Endothelial cell of umbilical vein (primary cell): ENCODE data around the gene WBP2NL. TPM values are rescaled to one million over a fixed set of nuclear protein-coding genes. Genes with fewer than 3 reads are reported as not detected.

Experiments
- BruUV-seq: library from RNA; stranded (reverse); fragments of 400-500 nt; replicated peaks from 2 replicates; lab custom pipeline; 2021; lab: Mats Ljungman, UMichigan
- CTCF ChIA-PET: fragments of 300-600, 350-600 bp; sonication (Branson Sonifier 250); formaldehyde crosslinking; loops from one replicate; lab custom pipeline; 2021; ENCODE audit warnings: antibody characterized with exemption, inconsistent platforms; lab: Charles Lee
- POLR2A ChIA-PET: fragments of 300-600, 350-600 bp; sonication (Branson Sonifier 250); formaldehyde crosslinking; loops from one replicate; lab custom pipeline; 2021; ENCODE audit warnings: antibody characterized with exemption, inconsistent platforms; lab: Charles Lee
- DNase-seq: peaks from one replicate; pipeline ENCODE4 v3.0.0-alpha.2; 2011; ENCODE audit warnings: low read depth, low spot score
- FAIRE-seq: peaks from 2 replicates; lab custom pipeline; 2011; peaks lifted over from hg19 to GRCh38; lab: Jason Lieb, UNC
- H2AFZ ChIP-seq: 2 replicates; pipeline ENCODE4 v1.6.0; 2012; ENCODE audit warnings: low read depth, low read length, control low read depth, inconsistent platforms
- H3K27ac ChIP-seq: 2 replicates; pipeline ENCODE4 v1.5.1; 2011; ENCODE audit warnings: low read depth, mild to moderate bottlenecking, control low read depth, low read length, moderate library complexity; ENCODE audit not compliant: insufficient read depth
- H3K27me3 ChIP-seq, 2 experiments: 2 replicates each; pipeline versions ENCODE4 v1.6.0 to v1.6.1; 2011; ENCODE audit warnings: low read length in 2 of 2, mixed read lengths in 1 of 2; ENCODE audit not compliant: control insufficient read depth in 2 of 2, insufficient read depth in 2 of 2
- H3K36me3 ChIP-seq, 2 experiments: 2 replicates in 1 of 2; 3 replicates in 1 of 2; pipeline ENCODE4 v1.5.1; 2011; ENCODE audit warnings: low read length in 2 of 2, mild to moderate bottlenecking in 1 of 2, moderate library complexity in 1 of 2; ENCODE audit not compliant: control insufficient read depth in 2 of 2, insufficient read depth in 2 of 2; ENCODE audit errors: extremely low read depth in 1 of 2
- H3K4me1 ChIP-seq: 3 replicates; pipeline ENCODE4 v1.5.1; 2011; ENCODE audit warnings: mild to moderate bottlenecking, low read length; ENCODE audit not compliant: control insufficient read depth, insufficient read depth; ENCODE audit errors: extremely low read depth
- H3K4me2 ChIP-seq: 2 replicates; pipeline ENCODE4 v1.6.1; 2011; ENCODE audit warnings: low read length, control low read depth, mixed read lengths; ENCODE audit not compliant: insufficient read depth
- H3K4me3 ChIP-seq, 3 experiments: fragments of 200-600 bp in 1 of 3; sonication (generic), shearing (Covaris generic) in 1 of 3; replicated peaks in 1 of 3; 2 replicates each; pipeline ENCODE4 v1.5.1; 2011 to 2016; ENCODE audit warnings: control low read depth in 3 of 3, low read length in 3 of 3, mild to moderate bottlenecking in 2 of 3, inconsistent platforms in 1 of 3, low read depth in 1 of 3, moderate library complexity in 1 of 3; ENCODE audit not compliant: insufficient read depth in 1 of 3
- H3K79me2 ChIP-seq: 2 replicates; pipeline ENCODE4 v1.6.0; 2012; ENCODE audit warnings: low read length, inconsistent platforms; ENCODE audit not compliant: control insufficient read depth, insufficient read depth
- H3K9ac ChIP-seq: replicated peaks from 2 replicates; pipeline ENCODE3; 2011; ENCODE audit warnings: low read length, control low read depth; ENCODE audit not compliant: insufficient read depth; ENCODE audit errors: extremely low read depth
- H3K9me1 ChIP-seq: replicated peaks from 3 replicates; pipeline ENCODE4 v1.6.0; 2011; ENCODE audit warnings: mild to moderate bottlenecking, low read length; ENCODE audit not compliant: control insufficient read depth, insufficient read depth; ENCODE audit errors: extremely low read depth
- H3K9me3 ChIP-seq: replicated peaks from 2 replicates; pipeline ENCODE4 v1.5.1; 2012; ENCODE audit warnings: low read length, inconsistent platforms; ENCODE audit not compliant: control insufficient read depth, insufficient read depth
- H4K20me1 ChIP-seq: replicated peaks from 2 replicates; pipeline ENCODE3; 2011; ENCODE audit warnings: mild to moderate bottlenecking, low read length; ENCODE audit not compliant: control insufficient read depth, insufficient read depth; ENCODE audit errors: extremely low read depth
- EZH2 ChIP-seq: IDR thresholded peaks from 2 replicates; pipeline ENCODE4 v1.6.1; 2012; ENCODE audit warnings: borderline replicate concordance, low read depth, mild to moderate bottlenecking, moderate library complexity, low read length, inconsistent platforms; ENCODE audit not compliant: severe bottlenecking
- FOS ChIP-seq: IDR thresholded peaks from 2 replicates; pipeline ENCODE4 v1.6.1; 2011; ENCODE audit warnings: mild to moderate bottlenecking, low read length, moderate library complexity, borderline replicate concordance; ENCODE audit not compliant: insufficient read depth
- GATA2 ChIP-seq: IDR thresholded peaks from 2 replicates; pipeline ENCODE4 v1.7.0; 2011; ENCODE audit warnings: low read depth, mild to moderate bottlenecking, moderate library complexity, mixed read lengths, low read length; ENCODE audit not compliant: insufficient read length, insufficient read depth
- JUN ChIP-seq: IDR thresholded peaks from 2 replicates; pipeline ENCODE4 v1.6.1; 2011; ENCODE audit warnings: borderline replicate concordance, low read depth; ENCODE audit not compliant: insufficient read length, insufficient read depth
- MAX ChIP-seq: IDR thresholded peaks from 2 replicates; pipeline ENCODE4 v1.6.1; 2011; ENCODE audit not compliant: insufficient read depth, insufficient read length
- MYC ChIP-seq: IDR thresholded peaks from one replicate; pipeline ENCODE4 v1.6.1; 2011; ENCODE audit warnings: mild to moderate bottlenecking, low read depth, low read length
- POLR2A ChIP-seq: IDR thresholded peaks from 2 replicates; pipeline ENCODE4 v1.6.1; 2012; ENCODE audit warnings: low read depth, mild to moderate bottlenecking, control low read depth, low read length
- POLR2AphosphoS5 ChIP-seq: IDR thresholded peaks from 2 replicates; pipeline ENCODE4 v1.6.1; 2012; ENCODE audit warnings: low read depth, mild to moderate bottlenecking, control low read depth, low read length, moderate library complexity; ENCODE audit not compliant: insufficient read depth
- dilution Hi-C: fragments of 300-500 bp; cut with MboI; formaldehyde crosslinking; loops from one replicate; pipeline ENCODE4 v1.15.0; 2019; ENCODE audit warnings: low sequenced_read_pairs; ENCODE audit not compliant: extremely low pct_ligation_motif_present
- intact Hi-C: fragments of 100-400 bp; cut with micrococcal nuclease; formaldehyde crosslinking; loops from one replicate; pipeline ENCODE4 v1.10.0; 2022
- polyA plus RNA-seq, 4 experiments: library from polyadenylated mRNA; depleted of rRNA in 3 of 4; stranded (reverse) in 3 of 4; unstranded in 1 of 4; fragments of >200 nt; gene quantifications; 2 replicates each; pipeline versions ENCODE4 v1.2.1 to v1.2.3, GENCODE V29; 2011 to 2012; ENCODE audit warnings: missing spikeins in 1 of 4
- total RNA-seq: library from RNA; stranded (reverse); gene quantifications from 2 replicates; pipeline ENCODE4 v1.2.3, GENCODE V29; 2021
- TF ChIP-seq, protein P1 (sequence below), 2 donors: IDR thresholded peaks; 1 replicate in 1 of 2; 2 replicates in 1 of 2; pipeline ENCODE4 v1.5.1; 2011; ENCODE audit warnings: low read length in 2 of 2, mild to moderate bottlenecking in 2 of 2, moderate library complexity in 2 of 2, control low read depth in 1 of 2, inconsistent platforms in 1 of 2, low read depth in 1 of 2; ENCODE audit not compliant: insufficient read depth in 1 of 2; ENCODE audit errors: extremely low read depth in 1 of 2

Gene WBP2NL
- total and polyA plus RNA-seq, 2 donors (not counting 3 experiments of a cell fraction or from before 2014, with no cell fraction given), result 0.08 to 0.27 TPM

DNA sequence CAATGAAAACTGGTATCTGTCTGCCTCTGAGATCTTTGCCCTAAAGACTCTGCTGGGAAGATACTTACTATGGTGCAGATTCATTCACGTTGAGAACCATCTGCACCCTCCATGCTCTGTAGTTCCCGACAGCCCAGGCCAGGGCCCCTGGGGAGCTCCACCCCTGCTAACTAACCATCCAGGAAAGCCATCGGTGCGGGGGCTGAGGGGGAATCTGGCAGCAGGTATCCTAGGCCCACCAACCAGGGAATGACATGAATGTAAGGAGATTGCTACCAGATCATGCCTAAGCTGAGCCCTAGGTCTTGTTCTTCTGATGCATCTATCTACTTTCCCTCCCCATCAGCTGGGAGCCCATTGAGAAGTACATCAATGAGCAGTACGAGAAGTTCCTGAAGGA, 11.3 kb upstream of the WBP2NL start:
- no peak overlapping the region for H2AFZ ChIP-seq
- no peaks in the 10 kb centered on the region for H4K20me1 ChIP-seq
- dilution Hi-C loops (no loop called here), intact Hi-C loops (no loop called here)
- no peaks in the 10 kb centered on the region for H3K9me3 ChIP-seq
- CTCF ChIA-PET, result interaction anchor here (0.8 to 1.3 kb wide), 3 partner anchors 10 to 38 kb away, joined by 3 to 4 read pairs (median 3); no protein-coding TSS in a partner anchor
- no peak overlapping the region for H3K9ac ChIP-seq
- no peaks in the 10 kb centered on the region for H3K9me1 ChIP-seq
- BruUV-seq, result no TSS peak
- H3K4me3 ChIP-seq, result no peak overlapping the region
- TF ChIP-seq, protein P1, sequence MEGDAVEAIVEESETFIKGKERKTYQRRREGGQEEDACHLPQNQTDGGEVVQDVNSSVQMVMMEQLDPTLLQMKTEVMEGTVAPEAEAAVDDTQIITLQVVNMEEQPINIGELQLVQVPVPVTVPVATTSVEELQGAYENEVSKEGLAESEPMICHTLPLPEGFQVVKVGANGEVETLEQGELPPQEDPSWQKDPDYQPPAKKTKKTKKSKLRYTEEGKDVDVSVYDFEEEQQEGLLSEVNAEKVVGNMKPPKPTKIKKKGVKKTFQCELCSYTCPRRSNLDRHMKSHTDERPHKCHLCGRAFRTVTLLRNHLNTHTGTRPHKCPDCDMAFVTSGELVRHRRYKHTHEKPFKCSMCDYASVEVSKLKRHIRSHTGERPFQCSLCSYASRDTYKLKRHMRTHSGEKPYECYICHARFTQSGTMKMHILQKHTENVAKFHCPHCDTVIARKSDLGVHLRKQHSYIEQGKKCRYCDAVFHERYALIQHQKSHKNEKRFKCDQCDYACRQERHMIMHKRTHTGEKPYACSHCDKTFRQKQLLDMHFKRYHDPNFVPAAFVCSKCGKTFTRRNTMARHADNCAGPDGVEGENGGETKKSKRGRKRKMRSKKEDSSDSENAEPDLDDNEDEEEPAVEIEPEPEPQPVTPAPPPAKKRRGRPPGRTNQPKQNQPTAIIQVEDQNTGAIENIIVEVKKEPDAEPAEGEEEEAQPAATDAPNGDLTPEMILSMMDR (IDR thresholded peaks at IDR 0.05; ENCODE audit: extremely low read depth in 1 of 2, insufficient read depth in 1 of 2, low read depth in 1 of 2, low read length in 2 of 2), result no peak
- no peak for TF ChIP-seq GATA2
- no peak for TF ChIP-seq FOS
- TF ChIP-seq EZH2, result no peak
- TF ChIP-seq POLR2AphosphoS5, result no peak
- TF ChIP-seq JUN, result no peak
- TF ChIP-seq MAX, result no peak
- no peak for TF ChIP-seq MYC
- no peak for TF ChIP-seq POLR2A
- H3K27me3 ChIP-seq, result peaks cover 0 to under 1% of the 10 kb centered on the region in 2 experiments
- H3K36me3 ChIP-seq, result no peaks in the 10 kb centered on the region
- no peak overlapping the region for H3K27ac ChIP-seq
- POLR2A ChIA-PET, result no interaction called here
- no peaks in the 10 kb centered on the region for H3K4me1 ChIP-seq
- H3K4me2 ChIP-seq, result no peak overlapping the region
- no peak for FAIRE-seq
- no peaks in the 10 kb centered on the region for H3K79me2 ChIP-seq
- DNase-seq, result no peak
